HG03064 (cell line): ENCODE data around the gene CLDN16.

Experiments used
- ATAC-seq: cut with Tn5 transposase; IDR thresholded peaks from one replicate; pipeline ENCODE4 v1.9.1; 2021; ENCODE audit warnings: low read depth; ENCODE audit not compliant: unreplicated experiment

CLDN16 gene

DNA sequence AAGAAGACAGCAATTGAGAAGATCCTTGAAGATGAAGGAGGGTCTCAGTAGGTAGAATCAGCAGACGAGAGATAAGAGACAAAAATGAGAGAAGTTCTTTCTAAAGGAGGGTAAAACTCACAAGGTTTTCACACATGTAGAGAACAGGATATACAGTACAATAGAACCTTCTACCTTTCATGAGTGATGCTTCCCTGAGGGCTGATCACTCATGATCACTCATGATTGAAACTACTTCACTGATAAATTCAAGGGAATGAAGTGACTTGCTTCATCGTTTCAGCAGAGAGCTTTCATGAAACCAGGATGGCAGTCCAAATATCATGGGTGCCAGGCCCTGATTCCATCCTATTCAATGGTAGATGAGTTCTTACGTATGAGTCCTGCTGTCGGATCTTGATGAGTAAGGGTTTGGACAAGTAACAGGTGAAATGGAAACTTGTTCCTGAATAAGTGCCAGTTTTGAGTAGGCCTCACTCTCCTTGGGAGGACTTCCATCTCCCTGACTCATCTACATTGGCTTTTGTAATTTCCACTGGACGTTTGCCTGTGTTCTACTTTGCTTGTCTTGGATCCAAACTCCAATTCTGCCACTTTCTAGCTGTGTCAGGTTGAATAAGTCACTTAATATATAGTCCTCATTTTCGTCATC lies 9.6 kb upstream of the CLDN16 start:
- no peak for ATAC-seq

DNA sequence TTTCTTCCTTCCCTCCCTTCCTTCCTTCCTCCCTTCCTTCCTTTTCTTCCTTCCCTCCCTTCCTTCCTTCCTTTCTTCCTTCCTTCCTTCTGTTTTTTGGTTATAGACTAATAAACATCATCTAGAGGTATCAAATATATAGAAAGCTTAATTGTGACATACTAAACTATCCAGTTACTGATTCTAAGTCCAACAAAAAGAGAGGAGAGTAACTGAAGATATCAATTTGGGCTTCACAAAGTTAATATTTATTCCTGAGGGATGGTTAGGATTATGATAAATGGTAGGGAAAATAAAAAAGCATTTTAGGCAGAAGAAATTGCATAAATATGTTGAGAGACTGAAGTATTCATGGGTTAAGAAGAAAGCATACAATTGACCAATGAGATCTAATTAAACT lies 7.8 kb upstream of the CLDN16 start:
- ATAC-seq = no peak

DNA sequence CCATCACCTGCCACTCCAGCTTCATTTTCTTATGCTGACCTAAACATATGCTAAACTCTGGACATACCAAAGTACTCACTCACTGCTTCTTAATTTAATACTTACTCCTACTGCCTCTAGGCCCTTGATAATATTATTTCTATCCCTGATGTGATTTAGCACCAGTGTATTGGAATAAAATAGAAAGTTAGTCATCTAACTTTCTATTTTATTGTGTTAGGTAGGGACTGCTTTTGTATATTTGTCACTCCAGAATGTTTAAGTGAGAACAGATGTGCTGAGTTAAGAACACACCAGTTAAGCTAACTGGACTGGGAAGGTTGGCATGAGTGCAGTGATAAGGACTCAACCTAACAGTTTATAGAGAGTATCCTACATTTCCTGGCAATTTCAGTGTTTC lies 6.5 kb upstream of the CLDN16 start:
- ATAC-seq = no peak

DNA sequence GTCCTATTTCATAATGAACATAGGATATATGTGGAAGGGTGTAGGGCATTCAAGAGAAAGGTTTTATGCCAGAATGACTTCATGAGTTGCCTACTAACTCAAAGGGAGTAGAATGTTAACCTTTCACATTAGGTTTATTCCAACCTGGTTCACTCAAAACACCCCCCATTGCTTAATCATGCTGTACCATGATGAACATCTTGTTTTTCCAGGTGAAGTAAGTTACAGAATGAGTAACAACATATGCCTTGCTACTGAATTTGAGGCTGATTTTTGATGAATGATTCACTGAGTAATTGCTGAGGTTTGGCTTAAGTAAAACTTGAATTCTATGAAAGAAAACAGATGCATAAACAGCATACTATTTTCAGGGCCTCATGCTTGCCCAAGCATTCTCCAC lies 5.9 kb upstream of the CLDN16 start:
- ATAC-seq = no peak

DNA sequence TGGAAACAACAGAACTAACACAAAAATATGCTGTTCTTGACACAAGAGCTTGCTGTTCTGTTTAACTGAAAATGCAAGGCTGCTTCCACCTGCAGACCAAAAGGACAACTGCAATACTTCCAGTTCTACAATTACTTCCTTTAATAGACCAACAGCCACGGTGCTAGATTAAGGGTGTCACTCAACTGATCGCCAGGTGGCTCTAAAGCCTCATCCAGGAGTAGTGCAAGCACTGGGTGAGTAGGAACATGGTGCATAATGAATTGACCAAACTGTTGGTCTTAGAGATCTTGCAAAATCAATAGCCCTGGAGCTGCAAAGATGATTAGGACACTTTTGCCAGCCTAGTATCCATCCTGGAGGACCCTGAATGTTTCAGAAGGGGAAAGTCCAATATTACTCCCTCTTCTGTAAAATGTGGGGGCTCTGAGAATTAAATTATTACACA lies 3.6 kb upstream of the CLDN16 start:
- ATAC-seq = peak; percentile 54

DNA sequence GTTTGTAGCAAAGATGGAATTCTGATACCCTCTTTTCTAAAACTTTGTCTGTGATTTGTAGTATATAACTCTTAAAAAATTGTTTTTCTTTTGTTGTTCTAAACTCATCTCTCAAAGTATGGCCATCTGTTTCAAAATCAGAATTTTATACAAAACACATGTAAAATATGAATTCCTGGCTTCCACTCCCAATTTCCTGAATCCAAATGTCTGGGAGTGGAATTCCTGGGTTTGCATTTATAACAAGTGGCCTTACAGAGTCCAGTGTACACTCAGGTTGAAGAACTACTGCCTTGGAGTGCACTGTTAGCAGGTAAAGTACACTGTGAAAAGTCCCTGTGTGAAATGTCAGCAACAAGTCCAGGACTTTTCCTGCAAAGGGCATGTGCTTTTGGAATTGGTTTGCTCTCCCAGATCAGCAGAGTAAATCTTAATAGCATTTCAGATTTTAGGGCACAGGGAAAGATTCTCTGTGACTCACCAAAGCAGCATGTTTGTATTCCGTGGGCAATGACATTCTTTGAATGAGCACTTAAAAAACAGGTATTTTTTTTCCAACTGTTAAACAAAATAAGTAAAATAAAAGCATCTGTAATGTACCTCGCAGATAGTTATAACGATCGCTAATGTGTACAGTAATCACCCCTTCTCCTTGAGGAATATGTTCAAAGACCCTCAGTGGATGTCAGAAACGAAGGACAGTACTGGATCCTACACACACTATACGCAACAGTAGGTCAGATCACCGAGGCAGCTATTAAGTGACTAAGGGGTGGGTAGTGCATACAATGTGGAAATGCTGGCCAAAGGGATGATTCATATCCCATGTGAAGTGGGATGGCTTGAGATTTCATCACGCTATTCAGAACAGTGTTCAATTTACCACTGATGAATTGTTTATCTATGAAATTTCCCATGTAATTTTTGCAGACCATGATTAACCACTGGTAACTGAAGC lies 2.0 kb upstream of the CLDN16 start:
- ATAC-seq = no peak

DNA sequence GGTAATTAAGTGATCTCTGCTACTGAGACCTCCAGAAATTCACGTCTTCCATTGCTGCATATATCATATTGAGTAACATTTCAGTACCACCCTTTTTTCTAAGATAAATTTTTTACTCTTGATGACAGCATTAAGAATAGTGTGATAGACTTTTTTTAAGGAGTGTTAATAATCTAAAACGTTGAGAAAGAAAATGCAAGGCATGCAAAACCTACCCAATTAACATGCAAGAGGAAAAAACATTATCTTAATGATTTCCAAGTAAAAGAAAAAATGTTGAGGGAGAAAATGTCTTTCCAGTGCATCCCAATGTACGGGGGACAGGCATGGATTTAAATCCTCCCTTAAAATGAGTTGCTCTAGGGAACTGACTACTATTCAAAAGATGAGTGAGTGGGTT lies 740 bp downstream of the CLDN16 start:
- no peak for ATAC-seq

DNA sequence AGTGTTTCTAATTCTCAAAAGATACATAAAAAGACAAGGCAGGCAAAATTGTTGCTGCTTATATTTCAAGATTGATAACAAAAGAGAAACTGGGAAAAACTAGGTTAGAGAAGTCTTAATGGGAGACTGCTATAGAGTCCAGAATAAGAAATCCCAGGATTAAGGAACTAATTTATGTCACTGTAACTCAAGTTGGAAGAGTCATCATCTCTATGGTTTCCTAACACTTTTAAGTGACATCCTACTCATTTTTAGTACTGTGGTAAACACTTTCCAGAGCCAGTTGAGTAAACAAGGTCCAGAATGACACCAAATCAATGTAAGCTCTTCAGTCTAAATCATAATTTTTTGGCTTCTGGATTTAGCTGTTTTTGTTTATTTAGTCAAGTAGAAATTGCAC lies 8.0 kb downstream of the CLDN16 start:
- no peak for ATAC-seq

DNA sequence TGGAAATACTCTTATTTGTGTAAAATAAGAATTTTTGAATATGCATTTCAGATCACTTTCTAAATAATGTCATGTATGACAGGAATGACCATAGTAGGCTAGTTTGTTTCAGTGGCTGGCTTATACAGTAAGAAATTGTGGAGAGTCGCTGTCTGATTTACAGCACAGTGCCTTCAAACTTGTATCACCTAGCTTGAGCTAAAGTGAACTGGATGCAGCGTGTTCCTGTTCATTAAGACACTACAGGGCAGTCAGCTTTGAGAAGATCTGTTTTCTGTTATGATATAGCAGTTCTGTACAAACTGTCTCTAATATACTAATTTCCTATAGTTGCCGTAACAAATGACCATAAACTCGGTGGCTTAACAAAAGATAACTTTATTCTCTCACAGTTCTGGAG lies 9.9 kb downstream of the CLDN16 start:
- no peak for ATAC-seq

DNA sequence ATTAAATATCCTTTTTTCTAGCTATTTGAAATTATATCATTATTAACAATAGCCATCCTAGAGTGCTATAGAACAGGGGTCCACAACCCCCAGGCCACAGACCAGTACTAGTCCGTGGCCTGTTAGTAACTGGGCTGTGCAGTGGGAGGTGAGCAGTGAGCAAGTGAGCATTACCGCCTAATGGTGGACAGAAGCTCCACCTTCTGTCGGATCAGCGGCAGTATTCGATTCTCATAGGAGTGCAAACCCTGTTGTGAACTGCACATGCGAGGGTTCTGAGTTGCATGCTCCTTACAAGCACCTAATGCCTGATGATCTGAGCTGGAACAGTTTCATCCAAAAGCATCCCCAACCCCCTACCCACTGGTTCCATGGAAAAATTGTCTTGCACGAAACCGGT lies 11.7 kb downstream of the CLDN16 start:
- ATAC-seq = no peak

DNA sequence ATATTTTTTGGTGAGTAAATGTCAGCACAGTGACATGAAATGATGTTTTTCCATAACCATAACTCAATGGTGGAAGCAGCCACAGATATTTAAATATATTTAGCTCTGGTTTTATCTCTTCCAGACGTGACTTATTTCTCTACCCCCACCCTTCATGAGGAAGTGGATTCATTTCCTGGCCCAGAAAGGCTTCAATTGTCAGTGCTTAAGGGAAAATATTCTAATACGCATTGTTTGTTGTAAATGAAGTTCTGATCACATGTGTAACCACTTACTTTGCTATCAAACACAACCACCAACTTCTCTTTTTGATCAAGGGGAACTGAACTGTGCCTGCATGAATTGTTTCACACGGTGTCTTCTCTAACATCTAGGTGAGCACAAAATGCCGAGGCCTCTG lies 14.0 kb downstream of the CLDN16 start:
- no peak for ATAC-seq

DNA sequence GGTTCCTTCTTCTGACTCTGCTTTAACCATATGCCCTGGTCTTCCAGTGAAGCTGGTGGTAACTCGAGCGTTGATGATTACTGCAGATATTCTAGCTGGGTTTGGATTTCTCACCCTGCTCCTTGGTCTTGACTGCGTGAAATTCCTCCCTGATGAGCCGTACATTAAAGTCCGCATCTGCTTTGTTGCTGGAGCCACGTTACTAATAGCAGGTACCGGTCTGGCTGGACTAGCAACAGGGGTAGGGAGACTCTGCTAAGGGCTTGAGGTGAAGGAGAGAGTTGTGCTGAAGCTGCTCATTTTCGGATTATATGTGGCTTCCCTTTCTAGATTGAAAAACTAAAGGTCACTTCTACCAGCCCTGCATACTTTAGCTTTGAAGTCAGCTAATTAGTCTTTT lies 16.8 kb downstream of the CLDN16 start:
- no peak for ATAC-seq

DNA sequence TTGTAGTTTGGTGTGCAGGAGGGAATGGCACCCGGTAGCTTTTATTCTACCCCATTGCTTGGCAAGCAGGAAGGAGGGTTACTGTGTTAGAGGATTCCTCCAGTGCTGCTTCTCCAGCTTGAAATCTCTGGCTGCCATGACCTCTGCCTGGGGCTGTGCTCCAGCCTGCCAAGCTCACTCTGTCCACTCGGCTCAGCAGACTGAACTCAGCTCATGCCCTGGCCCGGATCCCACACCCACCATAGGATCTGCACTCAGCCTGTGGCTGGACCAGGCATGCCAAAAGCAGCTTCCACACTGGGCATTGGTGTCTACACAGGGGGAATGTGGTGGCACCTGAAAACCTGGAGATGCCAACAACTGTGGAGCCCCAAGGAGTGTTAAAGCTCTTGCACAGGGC lies 26.3 kb downstream of the CLDN16 start:
- no peak for ATAC-seq

DNA sequence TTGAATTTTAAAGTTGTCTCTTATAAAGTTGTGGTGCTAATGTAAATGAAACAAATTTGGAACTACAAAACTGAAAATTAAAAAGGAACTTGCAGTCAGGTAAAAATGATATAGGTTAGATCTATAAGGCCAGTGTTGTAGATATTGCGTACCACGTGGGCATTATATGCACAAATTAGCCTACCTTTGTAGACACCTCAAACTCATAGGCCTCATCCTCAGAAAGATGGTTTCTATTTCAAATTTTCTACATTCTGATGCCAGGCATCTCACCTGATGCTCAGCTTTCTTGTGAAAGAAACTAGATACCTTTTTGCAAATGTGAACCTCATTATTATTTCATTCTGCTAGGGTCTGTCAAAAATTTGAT lies 36.1 kb downstream of the CLDN16 start:
- no peak for ATAC-seq

DNA sequence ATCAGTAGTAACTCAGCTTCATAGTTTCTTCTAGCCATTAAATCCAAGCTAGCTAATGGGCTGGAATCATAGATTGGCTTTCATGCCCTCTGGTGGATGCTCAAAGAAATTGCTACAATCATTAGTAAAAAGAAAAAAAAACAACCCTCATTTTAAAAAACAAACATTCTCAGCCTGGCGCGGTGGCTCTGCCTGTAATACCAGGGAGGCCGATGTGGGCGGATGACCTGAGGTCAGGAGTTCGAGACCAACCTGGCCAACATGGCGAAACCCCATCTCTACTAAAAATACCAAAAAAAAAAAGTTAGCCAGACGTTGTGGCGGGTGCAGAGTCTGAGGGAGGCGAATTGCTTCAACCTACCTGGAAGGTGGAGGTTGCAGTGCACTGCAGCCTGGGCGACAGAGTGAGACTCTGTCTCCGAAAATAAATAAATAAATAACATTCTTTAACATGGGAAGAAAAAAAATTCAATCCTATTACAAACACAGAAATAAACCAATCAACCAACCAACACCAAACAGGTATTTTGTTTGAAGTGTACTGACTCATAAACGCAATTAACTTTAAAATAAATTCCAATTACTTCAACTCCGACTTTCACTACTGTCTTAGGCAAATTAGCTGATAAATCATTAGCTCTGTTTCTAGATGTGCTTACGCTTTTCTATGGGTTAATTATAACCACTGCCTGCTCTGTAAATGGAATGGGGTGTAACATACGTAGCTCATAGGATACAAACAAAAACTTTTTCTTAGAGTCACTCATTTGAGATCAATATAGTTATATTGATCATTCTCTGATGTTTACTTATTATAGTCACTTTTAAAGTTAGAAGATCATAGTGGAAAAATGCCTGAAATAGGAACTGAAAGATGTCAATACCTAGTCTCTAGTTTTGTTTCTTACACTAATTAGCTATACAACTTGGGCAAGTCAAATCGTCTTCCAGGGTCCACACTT lies 36.8 kb downstream of the CLDN16 start:
- peak; percentile 72 for ATAC-seq

DNA sequence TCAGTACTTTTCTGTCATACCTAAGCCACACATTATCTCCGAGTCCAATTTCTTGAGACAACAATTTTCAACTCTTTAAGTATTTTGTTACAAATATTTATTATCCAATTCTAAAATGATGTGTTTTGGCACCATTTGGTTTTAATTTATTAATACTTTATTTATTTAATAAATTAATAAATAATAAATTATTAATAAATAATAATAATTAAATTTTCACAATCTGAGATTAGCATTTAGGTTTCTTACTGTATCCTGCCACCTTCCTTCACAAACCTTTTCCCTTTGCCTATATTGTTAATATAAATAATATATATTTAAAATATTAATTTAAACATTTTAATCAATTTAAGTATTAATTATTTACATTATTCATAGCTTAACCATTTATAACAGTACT lies 37.9 kb downstream of the CLDN16 start:
- ATAC-seq = no peak

DNA sequence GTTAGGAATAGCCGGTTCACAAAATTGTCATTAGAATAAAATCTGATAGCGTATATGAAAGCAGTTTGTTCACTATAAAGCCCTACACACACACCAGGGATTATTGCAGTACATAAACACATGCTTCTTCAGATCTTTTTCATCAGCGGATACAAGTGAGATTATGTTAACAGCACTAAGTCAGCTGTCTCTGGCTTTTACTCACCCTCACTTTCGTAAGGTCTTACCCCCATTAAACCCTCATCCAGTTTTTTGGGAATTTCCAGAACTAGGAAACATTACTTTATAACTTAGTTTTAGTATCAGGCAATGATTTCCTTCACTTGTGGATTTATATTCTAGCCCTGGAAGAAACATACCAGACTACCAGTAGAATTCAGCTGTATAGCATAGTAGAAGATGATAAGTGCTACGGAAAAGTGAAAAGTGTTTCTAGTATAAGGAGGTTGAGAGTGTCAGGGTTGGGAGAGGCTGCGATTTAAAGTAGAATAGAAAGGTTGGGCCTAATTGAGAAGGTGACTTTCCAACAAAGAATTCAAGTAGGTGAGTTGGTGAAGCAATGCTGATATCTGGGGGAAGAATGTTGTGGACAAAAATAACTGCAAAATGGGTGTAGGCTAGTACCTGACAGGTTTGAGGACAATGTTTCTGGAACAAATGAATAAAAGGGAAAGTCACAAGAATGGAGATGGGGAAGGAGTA lies 39.0 kb downstream of the CLDN16 start:
- no peak for ATAC-seq

DNA sequence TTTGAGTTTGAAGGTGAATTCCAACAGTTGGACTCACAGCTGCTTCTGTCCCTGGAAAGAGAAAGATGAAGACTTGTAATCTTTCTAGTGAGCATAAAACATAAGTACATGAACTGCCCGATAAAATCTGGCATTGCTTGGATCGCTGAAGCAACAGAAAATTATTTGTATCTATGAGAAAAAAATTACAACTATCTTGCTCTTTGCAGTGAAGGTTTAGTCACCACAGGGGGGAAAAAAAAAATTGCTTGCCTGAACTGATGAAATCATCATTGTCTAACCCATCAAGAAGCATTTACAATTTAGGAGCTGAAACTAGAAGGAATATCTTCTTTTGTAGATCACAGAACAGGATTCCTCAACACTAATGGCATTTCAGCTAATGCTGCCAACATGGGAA lies 41.7 kb downstream of the CLDN16 start:
- ATAC-seq = no peak

DNA sequence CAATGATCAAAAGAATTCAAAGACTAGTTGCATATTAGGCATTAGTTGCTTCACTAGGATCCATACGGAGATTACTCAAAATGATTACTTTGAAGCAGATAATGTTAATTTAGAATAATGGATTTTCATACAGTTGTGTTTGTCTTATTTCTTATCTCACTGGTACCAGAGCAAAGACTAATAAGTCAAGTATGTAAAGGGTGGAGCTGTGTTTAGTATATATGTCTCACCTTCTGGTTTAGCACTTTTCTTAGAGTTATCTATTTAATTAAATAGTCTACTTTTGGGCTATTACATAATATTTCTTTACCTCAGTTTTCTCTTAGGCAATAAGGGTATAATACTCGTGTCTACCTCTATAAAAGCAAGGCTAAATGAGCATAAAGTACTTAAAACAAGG lies 42.9 kb downstream of the CLDN16 start:
- ATAC-seq = no peak

DNA sequence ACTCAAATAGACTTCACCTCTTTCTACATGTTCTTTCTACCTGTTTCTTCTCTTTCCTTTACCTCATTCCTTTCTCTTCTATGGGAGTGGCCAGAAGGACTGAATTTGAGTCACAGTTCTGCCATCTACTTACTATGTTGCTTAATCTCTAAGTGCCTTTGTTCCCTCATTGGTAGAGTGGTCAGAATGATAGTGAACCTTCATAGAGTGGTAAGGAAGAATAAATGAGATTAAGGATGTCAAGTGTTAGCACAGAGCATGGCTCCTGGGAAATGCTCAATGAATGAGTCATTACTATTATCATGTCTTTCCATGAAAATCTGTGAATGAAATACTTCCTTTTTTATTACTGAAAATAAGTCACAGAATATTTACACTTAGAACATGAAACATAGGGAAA lies 44.3 kb downstream of the CLDN16 start:
- no peak for ATAC-seq
